ENCODE data around the gene GYPB. TPM values are rescaled to one million over a fixed set of nuclear protein-coding genes. Genes with fewer than 3 reads are reported as not detected.
"Not testable (repeated sequence)": the region's sequence is repeated elsewhere in the genome, so short reads cannot be mapped to it uniquely, and the experiment has no call there.

Gene GYPB
- total RNA-seq (2021; fragmentation: NEBNext Ultra II Directional; extraction: Animal tissue kit (Norgen Biotek cat#: 25700)): not detected
- long read RNA-seq: 0 reads

GRCh38 chr4:144019277-144019676, at the start of gene GYPB:
GYPB (minus strand) TSS chr4:144019380; CDS start chr4:144019287, 93 bp downstream.
- not testable (repeated sequence) for H3K27ac Mint-ChIP-seq; H3K36me3 Mint-ChIP-seq (ENCODE audit: low read depth); H3K4me3 Mint-ChIP-seq; H3K27me3 Mint-ChIP-seq (ENCODE audit: insufficient read depth); DNase-seq; H3K9me3 Mint-ChIP-seq; H3K4me1 Mint-ChIP-seq (ENCODE audit: low read depth)

GRCh38 chr4:144061556-144061955, 42.4 kb upstream of the GYPB start:
- H3K4me3 Mint-ChIP-seq, DNase-seq, H3K27ac Mint-ChIP-seq: not testable (repeated sequence)

GRCh38 chr4:144060234-144060859, 41.2 kb upstream of the GYPB start:
- H3K27me3 Mint-ChIP-seq (ENCODE audit: insufficient read depth): not testable (repeated sequence)

More at GRCh38 chr4:144061556-144061955, 42.4 kb upstream of the GYPB start:
- H3K27me3 Mint-ChIP-seq (ENCODE audit: insufficient read depth); H3K36me3 Mint-ChIP-seq (ENCODE audit: low read depth); H3K4me1 Mint-ChIP-seq (ENCODE audit: low read depth): not testable (repeated sequence)
- H3K9me3 Mint-ChIP-seq: peaks cover 29% of the 10 kb centered on the region

GRCh38 chr4:144056800-144057199, 37.6 kb upstream of the GYPB start:
- Mint-ChIP-seq H3K27me3 (ENCODE audit: insufficient read depth) (peaks cover 1% of the 10 kb centered on the region; the same call in 1 of the 2 replicates), H3K9me3 (peaks cover 23% of the 10 kb centered on the region), H3K4me3 (no peak overlapping the region), H3K27ac (no peak overlapping the region), H3K36me3 (ENCODE audit: low read depth) (no peaks in the 10 kb centered on the region), H3K4me1 (ENCODE audit: low read depth) (peaks cover 5% of the 10 kb centered on the region; the same call in 1 of the 2 replicates)
- TF ChIP-seq CTCF (IDR thresholded peaks at IDR 0.05): no peak
- no peak for DNase-seq

More at GRCh38 chr4:144060234-144060859, 41.2 kb upstream of the GYPB start:
- H3K9me3 Mint-ChIP-seq: peaks cover 29% of the 10 kb centered on the region
- not testable (repeated sequence) for H3K36me3 Mint-ChIP-seq (ENCODE audit: low read depth); DNase-seq; H3K4me3 Mint-ChIP-seq; H3K27ac Mint-ChIP-seq; H3K4me1 Mint-ChIP-seq (ENCODE audit: low read depth)

GRCh38 chr4:144055336-144055735, 36.2 kb upstream of the GYPB start:
- H3K27me3 Mint-ChIP-seq (ENCODE audit: insufficient read depth); H3K4me3 Mint-ChIP-seq; DNase-seq; H3K27ac Mint-ChIP-seq; H3K4me1 Mint-ChIP-seq (ENCODE audit: low read depth); H3K36me3 Mint-ChIP-seq (ENCODE audit: low read depth); H3K9me3 Mint-ChIP-seq: not testable (repeated sequence)

GRCh38 chr4:144051494-144051893, 32.3 kb upstream of the GYPB start:
- not testable (repeated sequence) for H3K4me1 Mint-ChIP-seq (ENCODE audit: low read depth); H3K9me3 Mint-ChIP-seq; DNase-seq; H3K36me3 Mint-ChIP-seq (ENCODE audit: low read depth); H3K27ac Mint-ChIP-seq; H3K27me3 Mint-ChIP-seq (ENCODE audit: insufficient read depth); H3K4me3 Mint-ChIP-seq

GRCh38 chr4:144050631-144051030, 31.5 kb upstream of the GYPB start:
- not testable (repeated sequence) for DNase-seq; H3K4me3 Mint-ChIP-seq; H3K4me1 Mint-ChIP-seq (ENCODE audit: low read depth); H3K27ac Mint-ChIP-seq; H3K36me3 Mint-ChIP-seq (ENCODE audit: low read depth); H3K27me3 Mint-ChIP-seq (ENCODE audit: insufficient read depth); H3K9me3 Mint-ChIP-seq

GRCh38 chr4:144049495-144050424, 30.6 kb upstream of the GYPB start:
- not testable (repeated sequence) for H3K36me3 Mint-ChIP-seq (ENCODE audit: low read depth)

GRCh38 chr4:144044936-144045335, 25.8 kb upstream of the GYPB start:
- not testable (repeated sequence) for H3K36me3 Mint-ChIP-seq (ENCODE audit: low read depth); H3K27me3 Mint-ChIP-seq (ENCODE audit: insufficient read depth); H3K9me3 Mint-ChIP-seq; DNase-seq
- peak overlapping the region; percentile 55 for H3K4me3 Mint-ChIP-seq
- H3K27ac Mint-ChIP-seq: peak overlapping the region; percentile 53
- peaks cover 13% of the 10 kb centered on the region for H3K4me1 Mint-ChIP-seq (ENCODE audit: low read depth)

More at GRCh38 chr4:144049495-144050424, 30.6 kb upstream of the GYPB start:
- not testable (repeated sequence) for DNase-seq; H3K9me3 Mint-ChIP-seq; H3K4me3 Mint-ChIP-seq; H3K4me1 Mint-ChIP-seq (ENCODE audit: low read depth); H3K27me3 Mint-ChIP-seq (ENCODE audit: insufficient read depth); H3K27ac Mint-ChIP-seq

- not testable (repeated sequence) for H3K27ac Mint-ChIP-seq; H3K9me3 Mint-ChIP-seq; H3K36me3 Mint-ChIP-seq (ENCODE audit: low read depth); H3K27me3 Mint-ChIP-seq (ENCODE audit: insufficient read depth); DNase-seq; H3K4me1 Mint-ChIP-seq (ENCODE audit: low read depth); H3K4me3 Mint-ChIP-seq
These were observed 13.4 kb upstream of the GYPB start for GRCh38 chr4:144032580-144032979.

- not testable (repeated sequence) for H3K4me3 Mint-ChIP-seq; H3K9me3 Mint-ChIP-seq; H3K27me3 Mint-ChIP-seq (ENCODE audit: insufficient read depth); H3K36me3 Mint-ChIP-seq (ENCODE audit: low read depth); DNase-seq; H3K4me1 Mint-ChIP-seq (ENCODE audit: low read depth); H3K27ac Mint-ChIP-seq
These were observed 12.7 kb upstream of the GYPB start for GRCh38 chr4:144031875-144032274.

GRCh38 chr4:144031369-144031768, 12.2 kb upstream of the GYPB start:
- not testable (repeated sequence) for H3K27me3 Mint-ChIP-seq (ENCODE audit: insufficient read depth); DNase-seq; H3K27ac Mint-ChIP-seq; H3K36me3 Mint-ChIP-seq (ENCODE audit: low read depth); H3K4me3 Mint-ChIP-seq; H3K9me3 Mint-ChIP-seq; H3K4me1 Mint-ChIP-seq (ENCODE audit: low read depth)

GRCh38 chr4:144030708-144031107, 11.5 kb upstream of the GYPB start:
- not testable (repeated sequence) for DNase-seq; H3K36me3 Mint-ChIP-seq (ENCODE audit: low read depth); H3K9me3 Mint-ChIP-seq; H3K27me3 Mint-ChIP-seq (ENCODE audit: insufficient read depth); H3K4me3 Mint-ChIP-seq; H3K27ac Mint-ChIP-seq; H3K4me1 Mint-ChIP-seq (ENCODE audit: low read depth)
